GM10266 (cell line): ENCODE data around the gene DPP8.
"Not testable (repeated sequence)": the region's sequence is repeated elsewhere in the genome, so short reads cannot be mapped to it uniquely, and the experiment has no call there.

Experiments
- DNase-seq: peaks from one replicate; pipeline ENCODE4 v3.0.0; 2012; ENCODE audit errors: extremely low spot score
- TF ChIP-seq, protein P1 (sequence below): IDR thresholded peaks from 2 replicates; pipeline ENCODE4 v1.5.1; 2012; ENCODE audit warnings: mild to moderate bottlenecking, low read depth; ENCODE audit not compliant: control insufficient read depth, insufficient read depth; ENCODE audit errors: missing control alignments

DPP8 gene

DNA sequence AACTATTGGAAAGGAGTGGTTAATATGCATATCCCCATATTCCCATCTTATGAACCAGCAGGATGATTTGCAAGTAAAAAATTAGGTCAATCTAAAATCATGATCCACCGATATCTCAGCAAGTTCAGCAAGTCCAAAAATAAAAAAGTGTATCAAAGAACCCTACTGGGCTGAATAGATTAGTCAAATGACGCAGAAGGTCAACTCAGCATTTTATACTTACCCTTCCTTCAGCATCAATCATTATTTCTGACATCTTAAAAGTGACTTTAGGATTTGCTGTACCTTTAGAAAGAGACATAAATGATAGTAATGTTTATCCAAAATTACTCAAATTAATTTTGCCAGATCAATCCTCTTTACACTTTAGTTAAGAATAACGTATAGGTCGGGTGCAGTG lies 32.6 kb downstream of the DPP8 start:
- DNase-seq: no peak
- TF ChIP-seq, protein P1, sequence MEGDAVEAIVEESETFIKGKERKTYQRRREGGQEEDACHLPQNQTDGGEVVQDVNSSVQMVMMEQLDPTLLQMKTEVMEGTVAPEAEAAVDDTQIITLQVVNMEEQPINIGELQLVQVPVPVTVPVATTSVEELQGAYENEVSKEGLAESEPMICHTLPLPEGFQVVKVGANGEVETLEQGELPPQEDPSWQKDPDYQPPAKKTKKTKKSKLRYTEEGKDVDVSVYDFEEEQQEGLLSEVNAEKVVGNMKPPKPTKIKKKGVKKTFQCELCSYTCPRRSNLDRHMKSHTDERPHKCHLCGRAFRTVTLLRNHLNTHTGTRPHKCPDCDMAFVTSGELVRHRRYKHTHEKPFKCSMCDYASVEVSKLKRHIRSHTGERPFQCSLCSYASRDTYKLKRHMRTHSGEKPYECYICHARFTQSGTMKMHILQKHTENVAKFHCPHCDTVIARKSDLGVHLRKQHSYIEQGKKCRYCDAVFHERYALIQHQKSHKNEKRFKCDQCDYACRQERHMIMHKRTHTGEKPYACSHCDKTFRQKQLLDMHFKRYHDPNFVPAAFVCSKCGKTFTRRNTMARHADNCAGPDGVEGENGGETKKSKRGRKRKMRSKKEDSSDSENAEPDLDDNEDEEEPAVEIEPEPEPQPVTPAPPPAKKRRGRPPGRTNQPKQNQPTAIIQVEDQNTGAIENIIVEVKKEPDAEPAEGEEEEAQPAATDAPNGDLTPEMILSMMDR: no peak

DNA sequence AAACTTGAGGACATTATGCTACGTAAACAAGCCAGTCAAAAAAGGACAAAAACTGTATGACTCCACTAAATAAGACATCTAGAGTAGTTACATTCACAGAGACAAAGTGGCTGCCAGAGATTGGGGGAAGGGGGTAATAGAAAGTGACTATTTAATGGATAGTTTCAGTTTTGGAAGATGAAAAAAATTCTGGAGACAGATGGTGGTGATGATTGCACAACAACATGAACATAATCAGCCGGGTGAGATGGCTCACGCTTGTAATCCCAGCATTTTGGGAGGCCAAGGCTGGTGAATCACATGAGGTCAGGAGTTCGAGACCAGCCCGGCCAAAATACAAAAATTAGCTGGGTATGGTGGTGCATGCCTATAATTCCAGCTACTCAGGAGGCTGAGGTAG lies 40.6 kb downstream of the DPP8 start:
- DNase-seq: no peak
- TF ChIP-seq, protein P1: no peak

DNA sequence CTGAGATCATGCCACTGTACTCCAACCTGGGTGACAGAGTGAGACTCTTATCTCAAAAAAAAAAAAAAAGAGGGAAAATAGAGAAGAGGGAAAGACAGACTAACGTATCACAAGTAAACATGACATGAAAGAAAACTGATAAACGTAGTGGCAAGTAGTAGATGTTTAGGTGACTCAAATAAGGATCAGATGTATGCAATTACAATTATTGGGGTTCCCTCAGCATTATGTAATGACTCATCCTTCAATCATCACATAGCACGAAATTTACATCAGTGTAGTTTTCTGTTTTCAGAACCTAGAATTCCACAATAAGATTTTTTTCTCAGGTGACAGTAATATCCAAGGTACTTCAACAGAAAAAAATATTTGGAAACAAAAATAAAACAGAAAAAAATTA lies 46.6 kb downstream of the DPP8 start:
- TF ChIP-seq, protein P1: no peak
- no peak for DNase-seq

DNA sequence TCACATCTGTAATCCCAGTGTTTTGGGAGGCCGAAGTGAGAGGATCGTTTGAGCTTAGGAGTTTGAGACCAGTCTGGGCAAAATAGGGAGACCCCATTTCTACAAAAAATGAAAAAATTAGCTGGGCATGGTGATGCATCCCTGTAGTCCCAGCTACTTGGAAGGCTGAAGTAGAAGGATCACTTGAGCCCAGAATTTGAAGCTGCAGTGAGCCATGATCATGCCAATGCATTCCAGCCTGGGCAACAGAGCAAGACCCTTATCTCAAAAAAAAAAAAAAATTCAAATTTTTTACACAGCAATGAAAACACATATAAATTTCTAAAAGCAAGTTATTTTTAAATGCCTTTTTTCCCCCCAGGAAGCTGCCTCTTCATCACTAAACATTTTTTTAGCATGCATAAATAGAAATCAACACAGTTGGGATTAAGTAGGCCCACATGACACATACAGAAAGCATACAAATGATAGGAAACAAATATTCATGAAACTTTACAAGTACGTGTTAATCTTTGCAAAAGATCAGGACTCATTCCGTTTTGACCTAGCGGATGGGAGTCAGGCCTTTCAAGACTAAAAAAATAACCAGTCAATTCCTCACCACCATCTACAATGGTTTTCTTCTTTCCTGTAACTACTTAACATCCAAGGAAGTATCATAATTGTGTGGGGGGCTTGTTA lies 49.1 kb downstream of the DPP8 start:
- TF ChIP-seq, protein P1: no peak
- DNase-seq: no peak

DNA sequence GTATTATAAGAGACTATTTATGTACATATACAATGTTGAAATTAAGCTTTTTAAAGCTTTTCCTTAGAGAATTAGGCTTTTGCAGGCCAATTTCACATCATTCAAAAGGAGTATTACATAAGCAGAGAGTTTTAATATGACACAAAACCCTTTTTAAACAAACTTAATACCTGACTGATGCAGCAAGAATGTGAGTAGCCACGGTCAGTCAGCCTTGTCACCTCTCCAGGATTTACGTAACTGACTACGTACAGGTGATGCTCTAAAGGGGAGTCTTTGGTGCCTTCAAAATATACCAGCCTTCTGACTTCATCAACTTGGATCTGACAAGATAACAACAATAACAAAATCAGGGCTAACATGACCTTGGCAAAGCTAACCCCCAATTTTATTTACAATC lies 50.6 kb downstream of the DPP8 start:
- TF ChIP-seq, protein P1: no peak
- no peak for DNase-seq

DNA sequence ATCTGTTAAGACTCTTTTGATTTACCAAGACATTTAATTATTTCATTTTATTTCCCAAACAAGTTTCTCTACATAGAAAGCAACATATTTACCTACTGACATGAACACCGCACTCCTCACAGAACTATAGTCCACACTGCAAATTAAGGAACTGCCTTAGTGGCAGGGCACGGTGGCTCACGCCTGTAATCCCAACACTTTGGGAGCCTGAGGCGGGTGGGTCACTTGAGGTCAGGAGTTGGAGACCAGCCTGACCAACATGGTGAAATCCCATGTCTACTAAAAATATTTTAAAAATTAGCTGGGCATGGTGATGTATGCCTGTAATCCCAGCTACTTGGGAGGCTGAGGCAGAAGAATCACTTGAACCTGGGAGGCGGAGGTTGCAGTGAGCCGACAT lies 54.4 kb downstream of the DPP8 start:
- not testable (repeated sequence) for DNase-seq

DNA sequence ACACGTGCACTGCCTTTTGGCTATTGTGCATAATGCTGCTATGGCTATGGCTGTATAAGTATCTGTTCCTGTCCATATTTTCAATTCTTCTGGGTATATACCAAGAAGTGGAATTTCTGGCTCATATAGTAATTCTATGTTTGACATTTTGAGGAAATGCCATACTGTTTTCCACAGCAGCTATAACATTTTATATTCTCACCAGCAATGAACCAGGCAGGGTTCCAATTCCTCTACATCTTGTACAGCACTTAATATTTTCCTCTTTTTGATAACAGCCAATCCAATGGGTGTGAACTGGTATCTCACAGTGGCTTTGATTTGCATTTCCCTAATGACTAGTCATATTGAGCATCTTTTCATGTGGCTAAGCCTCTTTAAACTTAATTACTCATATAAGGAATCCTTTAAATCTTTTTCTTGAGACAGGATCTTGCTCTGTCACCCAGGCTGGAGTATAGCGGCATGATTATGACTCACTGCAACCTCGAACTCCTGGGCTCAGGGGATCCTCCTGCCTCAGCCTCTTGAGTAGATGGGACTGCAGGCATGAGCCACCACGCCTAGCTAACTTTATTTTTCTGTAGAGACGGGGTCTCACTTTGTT lies 56.6 kb downstream of the DPP8 start:
- DNase-seq: no peak
- TF ChIP-seq, protein P1: no peak

DNA sequence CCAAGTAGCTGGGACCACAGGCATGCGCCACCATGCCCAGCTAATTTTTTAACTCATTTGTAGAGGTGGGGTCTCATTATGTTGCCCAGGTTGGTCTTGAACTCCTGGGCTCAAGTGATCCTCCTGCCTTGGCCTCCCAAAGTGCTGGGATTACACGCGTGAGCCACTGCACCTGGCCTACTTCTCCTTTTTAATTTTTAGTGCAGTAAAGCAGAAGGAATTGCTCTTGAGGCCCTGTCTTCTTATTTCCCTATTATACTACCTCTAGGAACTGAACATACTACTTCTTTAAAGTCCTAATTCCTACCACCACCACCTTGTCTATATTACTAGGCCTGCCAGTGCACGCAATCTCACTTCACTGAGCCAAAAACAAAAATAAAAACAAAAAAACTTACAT lies 62.2 kb downstream of the DPP8 start:
- DNase-seq: not testable (repeated sequence)
